HG03025 (cell line): ENCODE data around the gene DNAJC10.
"Not testable (repeated sequence)": the region's sequence is repeated elsewhere in the genome, so short reads cannot be mapped to it uniquely, and the experiment has no call there.

Experiments
- ATAC-seq: cut with Tn5 transposase; IDR thresholded peaks from one replicate; pipeline ENCODE4 v1.9.1; 2021; ENCODE audit warnings: mild to moderate bottlenecking, moderate library complexity; ENCODE audit not compliant: unreplicated experiment, low FRiP score

Gene DNAJC10

DNA sequence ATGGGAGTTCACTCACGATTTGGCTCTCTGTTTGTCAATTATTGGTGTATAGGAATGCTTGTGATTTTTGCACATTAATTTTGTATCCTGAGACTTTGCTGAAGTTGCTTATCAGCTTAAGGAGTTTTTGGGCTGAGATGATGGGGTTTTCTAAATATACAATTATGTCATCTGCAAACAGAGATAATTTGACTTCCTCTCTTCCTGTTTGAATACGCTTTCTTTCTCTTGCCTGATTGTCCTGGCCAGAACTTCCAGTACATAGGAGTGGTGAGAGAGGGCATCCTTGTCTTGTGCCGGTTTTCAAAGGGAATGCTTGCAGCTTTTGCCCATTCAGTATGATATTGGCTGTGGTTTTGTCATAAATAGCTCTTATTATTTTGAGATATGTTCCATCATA is 66.6 kb downstream of the DNAJC10 start:
- not testable (repeated sequence) for ATAC-seq

DNA sequence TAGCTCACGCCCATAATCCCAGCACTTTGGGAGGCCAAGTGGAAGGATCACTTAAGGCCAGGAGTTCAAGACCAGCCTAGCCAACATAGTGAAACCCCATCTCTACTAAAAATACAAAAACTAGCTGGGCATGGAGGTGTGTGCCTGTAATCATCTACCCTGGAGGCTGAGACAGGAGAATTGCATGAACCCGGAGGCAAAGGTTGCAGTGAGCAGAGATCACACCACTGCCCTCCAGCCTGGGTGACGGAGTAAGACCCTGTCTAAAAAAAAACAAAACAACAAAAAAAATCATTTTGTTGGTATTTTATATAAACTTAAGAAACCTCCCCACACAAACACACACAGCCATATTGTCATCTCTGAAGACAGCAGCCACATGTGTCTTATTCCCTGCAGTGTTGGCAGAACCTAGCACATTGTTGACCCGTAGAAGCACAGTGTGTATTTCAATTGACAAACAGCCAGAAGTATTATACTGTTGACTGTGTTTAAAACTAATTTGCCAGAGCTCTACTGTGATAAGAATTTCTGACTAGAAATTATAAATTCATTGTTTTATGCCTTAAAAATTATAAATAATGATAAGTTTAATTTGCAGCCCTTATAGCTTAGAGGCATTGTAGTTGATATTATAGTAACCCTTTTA is 68.1 kb downstream of the DNAJC10 start:
- ATAC-seq: no peak

DNA sequence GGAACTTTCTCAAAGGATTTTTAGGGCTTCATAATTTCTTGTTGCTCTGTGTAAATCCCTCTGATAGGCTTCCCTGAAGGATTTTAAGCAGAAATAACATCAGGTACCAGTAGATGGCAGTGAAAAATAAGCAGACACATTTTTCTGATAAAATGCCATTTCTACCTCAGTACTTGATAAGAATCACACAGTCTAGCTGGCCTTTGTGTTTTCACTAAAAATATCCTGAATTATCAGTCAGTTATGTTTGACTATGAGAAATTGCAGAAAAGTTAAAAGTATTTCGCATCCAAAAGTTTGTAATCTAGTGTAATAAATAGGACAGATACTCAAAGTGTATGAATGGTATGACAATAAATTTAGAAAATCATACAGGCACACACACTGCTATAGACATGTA is 68.7 kb downstream of the DNAJC10 start:
- ATAC-seq: no peak

DNA sequence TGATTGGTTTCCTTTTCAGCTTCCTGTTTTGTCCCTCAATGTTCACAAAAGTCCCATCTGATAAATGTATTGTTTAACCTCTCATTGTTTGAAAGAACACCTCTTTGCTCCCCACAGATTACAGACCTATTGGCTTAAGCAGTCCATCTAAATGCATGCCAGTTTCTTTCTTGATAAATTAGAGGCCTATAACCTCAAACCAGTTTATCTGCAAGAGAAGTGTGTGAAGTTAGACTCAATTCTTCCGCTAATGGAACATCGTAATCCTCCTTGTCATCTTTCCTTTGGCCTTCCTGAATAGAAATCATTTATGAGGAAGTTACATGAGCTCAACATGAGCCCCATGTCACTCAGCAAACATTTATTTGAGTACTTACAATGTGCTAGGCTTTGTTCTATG is 76.4 kb downstream of the DNAJC10 start:
- no peak for ATAC-seq

DNA sequence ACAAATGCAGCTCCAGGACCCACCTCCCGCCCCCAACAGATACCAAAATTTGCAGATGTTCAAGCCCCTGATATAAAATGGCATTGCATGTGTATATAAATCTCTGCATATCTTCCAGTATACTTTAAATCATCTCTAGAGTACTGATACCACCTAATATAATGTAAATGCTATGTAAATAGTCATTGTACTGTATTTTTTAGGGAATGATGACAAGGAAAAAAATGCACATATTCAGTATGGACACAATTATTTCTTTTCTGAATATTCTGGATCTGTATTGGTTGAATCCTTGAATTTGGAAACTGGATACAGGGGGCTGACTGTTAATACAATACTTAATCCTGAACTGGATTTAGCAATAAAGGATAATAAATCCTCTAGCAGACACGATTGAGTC is 82.7 kb downstream of the DNAJC10 start:
- ATAC-seq: no peak

DNA sequence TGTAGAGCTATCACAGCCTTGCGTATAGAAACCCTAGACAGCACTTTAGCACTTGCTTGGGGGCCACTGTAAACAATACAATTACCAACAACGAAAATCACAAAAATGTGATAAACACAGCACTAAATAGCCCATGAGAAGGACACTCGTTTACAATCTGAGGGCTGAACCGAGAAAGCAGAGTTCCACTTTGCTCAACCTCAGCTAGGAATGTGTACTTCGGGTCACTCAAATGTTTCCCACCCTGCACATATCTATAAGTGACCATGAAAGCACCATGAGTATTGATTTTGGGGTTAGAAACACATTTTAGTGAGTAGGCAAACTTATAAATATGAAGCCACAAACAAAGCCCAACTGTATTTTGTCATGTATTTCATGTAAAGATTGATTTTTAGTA is 88.1 kb downstream of the DNAJC10 start:
- no peak for ATAC-seq

DNA sequence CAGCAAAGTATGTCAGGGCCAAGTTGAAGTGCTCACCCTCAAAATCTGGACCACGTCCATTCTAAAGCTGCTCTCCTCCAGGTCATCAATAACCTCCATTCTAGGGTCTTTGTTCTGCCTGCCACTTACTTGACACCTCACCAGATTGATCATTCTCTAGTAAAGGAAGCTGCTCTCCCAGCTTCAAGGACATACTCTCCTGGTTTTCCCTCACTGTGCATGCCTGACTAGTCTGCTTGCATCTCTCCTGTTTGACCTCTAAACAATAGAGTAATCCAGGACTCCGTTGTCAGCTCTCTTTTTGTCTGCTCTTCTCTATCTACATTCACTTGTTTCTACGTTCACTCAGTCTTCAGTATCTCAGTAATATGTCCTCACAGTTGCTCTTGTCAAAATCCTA is 91.3 kb downstream of the DNAJC10 start:
- ATAC-seq: no peak

DNA sequence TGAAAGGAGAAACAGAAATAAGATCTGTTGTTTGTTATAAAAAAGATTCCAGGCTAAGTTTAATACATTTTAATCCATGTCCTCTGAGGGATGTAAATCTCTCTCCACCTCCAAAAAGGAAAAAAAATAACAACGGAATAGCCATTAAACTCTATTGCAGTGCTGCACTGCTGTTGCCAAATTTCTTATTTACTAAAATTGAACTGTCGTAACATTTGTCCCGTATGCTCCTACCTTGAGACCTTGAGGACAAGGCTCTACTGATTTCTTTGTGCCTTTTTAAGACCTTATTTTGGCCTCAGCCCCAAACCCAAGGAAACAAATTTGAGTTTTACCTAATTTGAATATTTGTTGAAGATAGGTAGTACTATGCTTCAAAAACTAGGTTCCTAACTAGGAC is 94.0 kb downstream of the DNAJC10 start:
- ATAC-seq: no peak

DNA sequence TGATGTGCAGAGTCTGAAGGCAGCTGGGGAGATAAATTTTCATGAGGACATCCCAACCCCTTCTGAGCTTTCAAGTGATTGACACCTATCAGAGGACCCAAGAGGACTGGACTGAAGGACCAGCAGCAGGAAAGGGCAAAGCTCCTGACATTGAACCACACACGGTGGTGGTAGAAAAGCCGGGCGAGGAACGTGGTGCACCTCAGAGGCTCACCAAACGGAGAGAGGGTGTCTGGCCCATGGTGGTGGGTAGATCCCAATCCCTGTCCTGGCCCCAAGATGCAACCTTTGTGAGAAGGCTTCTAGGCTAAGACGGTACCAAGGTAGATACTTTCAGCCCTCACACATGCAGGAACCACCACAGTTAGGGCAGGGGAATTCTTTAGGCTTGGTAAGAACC is 98.3 kb downstream of the DNAJC10 start:
- ATAC-seq: no peak

DNA sequence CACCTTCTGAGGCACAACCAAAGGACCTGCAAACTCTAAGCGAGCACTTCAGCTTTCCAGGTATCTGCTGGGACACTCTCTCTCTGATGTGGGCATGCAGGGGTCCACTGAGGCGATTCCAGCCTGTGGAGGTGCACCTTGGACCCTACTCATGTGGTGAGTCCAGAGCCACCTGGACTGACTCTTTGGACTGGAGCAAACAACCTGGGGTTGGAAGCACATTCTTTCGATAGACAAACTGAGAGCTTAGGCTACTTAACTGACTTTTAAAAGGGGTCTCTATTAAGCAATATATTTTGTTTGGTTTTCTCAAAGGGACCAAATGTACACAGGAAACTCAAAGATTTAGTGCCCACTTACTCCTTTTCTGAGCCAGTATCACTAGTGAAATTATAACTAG is 98.7 kb downstream of the DNAJC10 start:
- ATAC-seq: no peak

DNA sequence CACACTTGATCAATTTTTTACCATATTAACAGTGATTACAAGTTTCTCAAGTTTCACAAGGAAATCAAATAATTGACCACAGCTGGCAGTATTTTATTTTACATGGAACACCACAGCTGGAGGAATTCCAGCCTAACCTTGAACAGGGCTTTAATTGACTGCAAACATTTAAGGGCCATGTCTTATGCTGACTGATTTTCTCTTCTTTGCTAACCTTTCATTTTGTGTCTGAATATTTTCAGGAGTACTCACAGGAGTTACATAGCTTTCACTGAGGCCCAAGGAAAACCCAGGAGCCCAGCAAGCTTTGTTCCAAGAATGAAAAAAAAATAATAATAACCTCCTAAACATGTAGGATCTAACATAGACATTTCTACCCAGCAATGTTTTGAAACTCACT is 100.8 kb downstream of the DNAJC10 start:
- no peak for ATAC-seq

DNA sequence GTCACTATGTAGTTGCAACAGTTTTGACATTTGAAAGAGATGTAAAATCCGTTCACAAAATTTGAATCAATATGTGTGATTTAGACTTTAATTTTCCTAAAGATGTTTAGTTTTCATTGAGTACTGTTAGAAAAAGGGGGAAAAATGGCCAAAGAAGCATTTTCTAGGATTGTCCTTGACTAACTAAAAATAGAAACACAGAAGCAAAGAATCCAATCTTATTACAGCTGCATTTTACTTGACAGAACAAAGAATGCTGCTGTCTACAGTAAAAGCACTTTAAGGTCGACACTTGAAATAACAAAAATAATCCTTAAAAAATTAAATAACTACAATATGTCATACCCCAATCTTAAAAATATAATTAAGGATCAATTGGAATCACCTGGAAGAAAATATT is 101.5 kb downstream of the DNAJC10 start:
- ATAC-seq: no peak

DNA sequence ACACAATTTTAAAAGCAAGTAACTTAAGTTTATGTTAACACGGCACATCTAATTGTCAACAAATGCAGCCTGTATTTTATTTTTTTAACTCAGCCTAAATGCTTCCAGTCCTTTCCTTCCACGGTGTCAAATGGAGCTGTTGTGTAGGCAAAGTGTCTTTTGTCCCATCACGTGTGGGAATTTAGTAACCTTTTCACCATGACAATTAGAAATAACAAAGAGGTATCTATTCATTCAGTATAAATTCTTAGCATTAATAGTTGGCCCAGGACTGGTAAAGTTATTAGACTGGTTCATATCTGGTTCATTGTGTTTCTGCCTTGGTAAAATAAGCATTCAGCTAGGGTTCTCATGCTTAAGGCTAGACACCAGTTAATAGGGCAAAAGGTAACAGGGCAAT is 102.4 kb downstream of the DNAJC10 start:
- no peak for ATAC-seq

DNA sequence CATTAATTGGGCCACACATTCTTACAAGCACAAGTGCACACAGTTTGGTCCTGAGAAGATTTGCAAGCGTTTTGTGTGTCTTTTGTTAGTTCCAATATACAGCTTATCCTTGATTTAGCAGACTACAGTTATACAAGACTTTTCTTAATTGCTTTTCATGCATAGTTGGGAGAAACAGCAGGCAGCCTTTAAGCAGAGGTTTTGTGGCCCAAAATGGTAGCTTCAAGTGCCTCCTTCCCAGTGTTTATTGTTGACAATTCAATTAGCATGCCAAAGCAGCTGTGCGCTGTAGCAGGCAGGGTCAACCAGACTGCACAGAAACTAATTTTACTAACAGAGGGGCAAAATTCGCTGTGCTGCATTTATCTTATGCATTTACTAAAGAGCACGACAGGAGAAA is 102.9 kb downstream of the DNAJC10 start:
- ATAC-seq: no peak

DNA sequence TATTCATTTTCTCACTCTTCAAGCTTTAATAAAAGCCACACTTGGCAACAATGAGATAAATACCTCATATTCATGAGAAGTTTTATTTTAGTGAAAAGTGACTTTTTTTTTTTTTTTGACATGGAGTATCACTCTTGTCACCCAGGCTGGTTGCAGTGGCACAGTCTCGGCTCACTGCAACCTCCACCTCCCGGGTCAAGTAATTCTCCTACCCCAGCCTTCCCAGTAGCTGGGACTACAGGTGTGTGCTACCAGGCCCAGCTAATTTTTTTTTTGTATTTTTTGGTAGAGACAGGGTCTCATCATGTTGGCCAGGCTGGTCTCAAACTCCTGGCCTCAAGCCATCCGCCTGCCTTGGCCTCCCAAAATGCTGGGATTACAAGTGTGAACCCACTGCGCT is 103.4 kb downstream of the DNAJC10 start:
- ATAC-seq: no peak

DNA sequence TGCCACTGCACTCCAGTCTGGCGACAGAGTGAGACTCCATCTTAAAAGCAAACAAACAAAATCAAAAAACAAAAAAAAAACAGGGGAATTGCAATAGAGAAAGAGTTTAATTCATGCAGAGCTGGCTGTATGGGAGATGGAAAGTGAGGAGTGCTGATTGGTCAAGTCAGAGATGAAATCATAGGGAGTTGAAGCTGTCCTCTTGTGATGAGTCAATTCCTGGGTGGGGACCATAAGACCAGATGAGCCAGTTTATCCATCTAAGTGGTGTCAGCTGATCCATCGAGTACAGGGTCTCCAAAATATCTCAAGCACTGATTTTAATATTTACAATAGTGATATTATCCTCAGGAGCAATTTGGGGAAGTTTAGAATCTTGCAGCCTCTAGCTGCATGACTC is 105.1 kb downstream of the DNAJC10 start:
- no peak for ATAC-seq

DNA sequence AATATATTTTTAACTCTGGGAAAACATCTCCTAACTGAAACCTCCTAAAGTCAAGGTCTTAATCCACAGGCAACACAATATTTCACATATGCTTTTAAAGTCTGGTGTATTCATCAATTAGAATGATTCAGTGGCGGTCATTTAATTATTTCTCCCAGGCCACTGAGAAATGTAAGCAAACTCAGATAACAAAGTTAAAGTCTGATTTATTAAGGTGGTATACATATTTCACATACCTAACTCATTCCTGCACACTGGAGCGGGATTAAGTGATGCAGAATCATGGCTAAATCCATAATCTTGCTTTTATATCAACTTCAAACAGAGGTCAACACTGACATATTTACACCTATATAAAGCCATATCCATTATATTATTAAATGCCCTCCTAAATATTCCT is 106.7 kb downstream of the DNAJC10 start:
- ATAC-seq: no peak

DNA sequence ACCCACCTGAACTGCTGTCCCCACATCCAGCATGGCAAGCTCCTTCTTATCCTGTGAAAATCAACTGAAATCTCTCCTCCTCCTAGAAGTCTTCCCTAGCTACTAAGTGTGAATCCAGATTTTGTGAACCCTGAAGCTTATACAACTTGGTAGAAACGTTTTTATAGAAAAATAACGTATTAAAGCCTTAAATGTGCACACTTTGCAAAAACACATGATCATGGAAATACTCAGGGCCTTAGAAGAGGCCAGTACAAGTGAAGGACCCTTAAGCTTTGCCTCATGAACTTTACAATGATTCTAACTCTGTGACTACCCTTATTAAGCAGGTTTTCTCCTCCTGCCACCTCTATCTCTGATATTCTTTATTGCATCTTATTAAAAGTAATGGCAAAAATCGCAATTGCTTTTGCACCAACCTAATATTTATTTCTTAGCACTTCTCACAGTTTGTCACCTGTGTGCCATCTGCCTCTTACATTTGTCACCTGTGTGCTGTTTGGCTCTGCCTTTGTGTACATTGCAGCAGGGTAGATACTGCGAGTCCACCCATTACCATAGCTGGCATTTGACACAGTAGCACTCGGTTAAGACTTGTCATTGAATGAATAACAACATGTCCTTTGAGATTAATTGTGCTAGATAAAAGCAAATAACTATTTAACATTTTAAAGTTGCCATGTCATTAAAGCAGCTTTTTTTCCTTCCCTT is 108.2 kb downstream of the DNAJC10 start:
- ATAC-seq: no peak

DNA sequence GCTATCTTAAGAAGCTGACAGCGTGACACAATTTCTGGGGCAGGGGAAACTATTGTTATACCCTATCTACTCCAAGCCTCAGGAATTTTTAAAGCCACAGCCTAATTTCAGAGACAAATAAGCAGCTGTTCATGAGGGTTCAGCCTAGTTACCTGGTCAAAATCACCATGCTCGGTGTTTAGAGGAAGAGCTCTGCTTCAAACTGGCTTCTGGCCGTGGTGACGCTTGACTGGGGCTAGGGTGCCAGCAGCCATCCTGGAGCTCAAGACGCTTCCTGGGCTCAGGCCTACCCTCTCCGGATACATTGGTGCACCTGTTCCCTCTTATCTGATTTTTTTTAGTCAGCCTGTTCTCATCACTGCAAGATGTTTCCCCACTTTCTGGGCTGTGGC is 108.7 kb downstream of the DNAJC10 start:
- ATAC-seq: no peak

DNA sequence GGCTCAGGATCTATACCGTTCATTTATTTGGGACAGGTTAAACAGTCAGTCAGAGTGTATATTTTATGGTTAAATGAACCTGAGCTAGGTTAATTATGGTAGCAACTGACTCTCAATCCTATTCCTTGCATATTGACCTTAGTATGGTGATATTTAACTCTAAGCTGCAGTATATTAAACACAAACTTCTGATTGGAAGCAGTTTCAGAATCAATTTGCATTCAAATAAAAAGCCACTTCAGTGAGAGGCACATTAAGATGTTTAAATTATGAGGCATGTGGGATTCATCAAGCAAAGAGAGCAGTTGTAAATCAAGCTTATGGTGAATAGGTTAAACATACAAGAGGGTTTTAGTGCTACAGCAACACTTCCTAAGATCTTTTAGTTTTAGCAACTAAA is 110.0 kb downstream of the DNAJC10 start:
- no peak for ATAC-seq

DNA sequence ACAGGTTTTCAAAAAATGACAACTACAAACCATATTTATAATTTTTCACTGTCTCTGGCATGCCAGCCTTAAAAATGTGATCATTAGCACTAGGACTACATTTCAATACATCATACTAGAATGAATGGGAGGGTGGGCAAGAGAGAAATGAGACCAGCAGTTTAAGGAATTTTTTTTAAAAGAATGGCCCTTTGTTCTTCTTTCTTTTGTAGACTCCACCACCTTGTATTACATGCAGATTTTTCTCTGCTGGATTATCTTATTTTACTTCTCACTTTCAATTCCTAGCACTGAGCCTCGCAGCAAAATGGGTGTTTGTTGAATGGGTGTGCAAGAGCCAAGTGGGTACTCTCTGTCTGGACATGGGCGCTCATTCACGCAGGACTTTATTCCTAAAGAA is 110.4 kb downstream of the DNAJC10 start:
- no peak for ATAC-seq

DNA sequence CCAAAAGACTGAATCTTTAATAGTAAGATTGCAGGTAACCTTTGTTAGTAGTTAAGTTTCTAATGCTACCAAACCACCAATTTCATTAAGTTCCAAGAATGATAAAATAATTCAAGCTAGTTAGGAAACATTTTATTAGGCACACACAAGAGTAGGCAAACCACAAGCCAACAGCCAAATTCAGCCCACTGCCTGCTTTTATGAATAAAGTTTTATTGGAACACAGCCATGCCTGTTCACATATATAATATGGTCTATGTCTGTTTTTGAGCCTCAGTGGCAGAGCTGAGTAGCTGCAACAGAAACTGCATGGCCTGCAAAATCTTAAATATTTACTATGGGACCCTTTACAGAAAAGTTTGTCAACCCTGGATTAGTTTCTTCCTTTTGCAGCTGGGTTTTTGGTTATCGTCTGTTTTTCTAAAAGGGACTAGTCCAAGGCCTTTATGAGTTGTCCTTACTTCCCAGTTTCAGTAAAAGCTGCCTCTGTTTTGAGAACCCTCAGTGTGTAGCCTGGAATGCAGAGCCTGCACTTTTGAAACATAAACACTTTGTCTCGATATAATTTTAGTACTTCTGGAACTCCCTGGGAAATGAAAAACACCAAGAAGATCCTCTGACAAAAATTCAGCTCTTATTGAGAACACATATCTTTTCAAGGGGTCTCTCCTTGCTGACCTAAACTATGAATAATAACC is 111.3 kb downstream of the DNAJC10 start:
- ATAC-seq: no peak
